CD4-positive, alpha-beta T cell treated with Interleukin-1 beta for 1 hour (primary cell): Measurements from ENCODE around the gene ARHGAP28.

Experiments used
- DNase-seq, 2 donors: peaks; one replicate each; pipeline ENCODE4 v3.0.0-alpha.2; 2020 to 2022

ARHGAP28 gene

GRCh38 chr18:6734726-6735430 lies 5.4 kb downstream of the ARHGAP28 start:
- no peak for DNase-seq

GRCh38 chr18:6737833-6738232 lies 8.3 kb downstream of the ARHGAP28 start:
- no peak for DNase-seq

DNA sequence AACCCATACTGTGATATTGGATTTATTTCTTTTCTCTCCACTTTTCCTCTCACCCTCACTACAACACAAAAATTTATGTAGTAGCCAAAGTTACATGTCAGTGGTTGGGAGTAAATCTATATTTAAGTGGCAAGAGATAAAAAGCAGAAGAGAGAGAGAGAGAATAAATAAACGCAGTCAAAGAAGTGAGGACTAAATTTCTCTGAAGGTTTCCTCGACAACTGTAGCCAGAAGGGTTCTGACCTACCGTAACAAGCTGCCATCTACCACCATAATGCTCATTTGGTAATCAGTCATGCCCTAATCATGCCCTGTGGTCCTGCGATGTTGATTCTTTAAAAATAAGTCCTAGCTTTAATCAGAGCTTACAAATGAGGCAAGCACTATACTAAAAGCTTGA lies 9.1 kb downstream of the ARHGAP28 start:
- no peak for DNase-seq

DNA sequence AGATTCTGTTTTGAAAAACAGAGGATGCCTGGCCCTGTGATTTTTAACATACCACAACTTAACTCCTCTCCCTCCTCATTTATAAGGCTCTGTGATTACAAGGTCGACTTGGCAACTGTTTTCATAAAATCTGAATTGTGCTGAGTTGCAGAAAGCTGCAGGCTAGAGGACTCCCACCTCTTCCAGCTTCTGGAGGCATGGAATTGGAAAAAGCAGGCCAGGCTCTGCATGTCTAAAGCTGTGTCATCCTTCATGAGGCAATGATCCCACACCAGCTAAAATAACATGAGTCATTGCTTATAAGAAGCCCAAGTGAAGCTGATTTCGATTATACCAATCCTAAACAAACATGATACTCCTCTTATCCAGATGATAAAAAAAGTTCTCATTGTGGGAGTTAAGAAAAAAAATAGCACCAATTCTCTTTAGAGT lies 11.7 kb downstream of the ARHGAP28 start:
- DNase-seq, result no peak

GRCh38 chr18:6741786-6742185 lies 12.3 kb downstream of the ARHGAP28 start:
- DNase-seq, result no peak

GRCh38 chr18:6743999-6744398 lies 14.5 kb downstream of the ARHGAP28 start:
- no peak for DNase-seq

GRCh38 chr18:6744816-6745455 lies 15.4 kb downstream of the ARHGAP28 start:
- DNase-seq, result no peak

GRCh38 chr18:6745504-6746031 lies 16.1 kb downstream of the ARHGAP28 start:
- no peak for DNase-seq

DNA sequence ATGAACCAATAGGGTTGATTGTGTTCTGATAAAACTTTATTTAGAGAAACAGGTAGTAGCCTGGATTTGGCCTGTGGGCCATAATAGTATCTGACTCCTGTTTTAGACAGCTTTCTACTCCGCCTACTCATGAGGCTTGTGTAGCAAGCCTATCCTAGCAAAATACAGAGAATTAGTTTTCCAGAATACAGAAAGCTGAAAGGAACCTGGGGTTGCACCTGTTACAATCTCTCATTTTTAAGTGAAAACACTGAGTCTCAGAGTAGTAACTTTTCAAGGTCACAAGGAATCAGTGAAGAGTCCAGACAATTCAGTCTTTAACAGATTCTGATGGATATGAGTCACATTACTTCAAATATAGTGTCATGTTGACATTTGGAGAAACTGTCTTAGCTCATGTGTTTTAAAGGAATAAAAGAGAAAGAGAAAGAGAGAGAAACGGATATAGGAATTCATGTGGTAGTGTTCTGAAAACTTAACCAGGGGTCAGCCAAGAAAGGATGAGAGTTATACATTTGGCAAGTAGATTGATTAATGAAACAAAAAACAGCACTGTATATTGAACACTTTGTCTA lies 17.0 kb downstream of the ARHGAP28 start:
- no peak for DNase-seq

DNA sequence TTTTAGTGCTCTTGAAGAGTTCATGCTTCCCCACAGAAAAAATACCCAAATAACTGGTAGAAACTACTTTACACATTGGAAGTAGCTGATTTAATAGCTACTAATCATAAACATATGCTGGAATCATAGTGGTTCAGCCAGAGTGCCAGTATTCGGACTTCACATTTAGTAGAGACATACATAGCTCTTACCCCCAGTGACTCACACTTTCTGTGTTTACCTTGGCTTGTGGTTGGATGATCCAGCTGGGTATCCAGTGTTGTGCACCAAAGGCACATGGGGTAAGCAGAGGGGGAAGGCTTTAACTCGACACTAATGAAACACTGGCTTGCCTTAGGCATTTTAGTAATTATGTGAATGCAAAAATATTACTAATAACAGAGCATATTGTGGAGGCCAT lies 18.1 kb downstream of the ARHGAP28 start:
- no peak for DNase-seq

DNA sequence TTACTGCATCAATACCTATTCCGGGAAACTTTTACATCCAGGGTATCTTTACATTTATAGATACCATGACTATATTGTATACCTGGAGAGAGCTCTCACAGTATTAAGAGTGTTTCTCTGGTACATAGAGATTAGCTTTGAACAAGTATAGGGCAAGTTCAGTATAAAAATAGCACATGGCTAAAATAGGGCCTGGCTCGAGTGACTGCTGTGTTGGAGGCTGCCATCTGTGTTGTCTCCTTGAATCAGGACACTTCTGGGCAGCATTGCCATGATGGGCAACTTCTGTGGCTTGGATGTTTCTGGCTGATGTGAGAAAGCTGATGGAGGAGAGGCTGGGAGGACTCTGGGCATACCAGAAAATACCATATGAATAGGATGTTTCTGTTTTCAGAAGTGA lies 18.7 kb downstream of the ARHGAP28 start:
- DNase-seq, result no peak

DNA sequence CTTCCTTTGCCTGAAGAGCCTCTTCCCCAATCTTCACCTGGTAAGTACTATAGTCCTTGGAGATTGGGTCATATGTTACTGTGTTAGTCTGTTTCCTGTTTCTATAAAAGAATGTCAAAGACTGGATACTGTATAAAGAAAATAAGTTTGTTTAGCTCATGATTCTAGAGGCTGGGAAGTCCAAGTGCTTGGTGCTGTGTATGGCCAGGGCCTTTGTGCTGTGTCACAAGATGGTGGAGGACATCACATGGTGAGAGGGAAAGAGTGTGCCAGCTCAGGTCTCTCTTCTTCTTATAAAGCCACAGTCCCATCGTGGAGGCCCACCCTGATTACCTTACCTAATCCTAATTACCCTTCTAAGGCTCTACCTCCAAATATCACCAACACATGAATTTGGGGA lies 20.9 kb downstream of the ARHGAP28 start:
- DNase-seq, result no peak

GRCh38 chr18:6751222-6751621 lies 21.7 kb downstream of the ARHGAP28 start:
- DNase-seq, result no peak

GRCh38 chr18:6752202-6752860 lies 22.8 kb downstream of the ARHGAP28 start:
- no peak for DNase-seq

DNA sequence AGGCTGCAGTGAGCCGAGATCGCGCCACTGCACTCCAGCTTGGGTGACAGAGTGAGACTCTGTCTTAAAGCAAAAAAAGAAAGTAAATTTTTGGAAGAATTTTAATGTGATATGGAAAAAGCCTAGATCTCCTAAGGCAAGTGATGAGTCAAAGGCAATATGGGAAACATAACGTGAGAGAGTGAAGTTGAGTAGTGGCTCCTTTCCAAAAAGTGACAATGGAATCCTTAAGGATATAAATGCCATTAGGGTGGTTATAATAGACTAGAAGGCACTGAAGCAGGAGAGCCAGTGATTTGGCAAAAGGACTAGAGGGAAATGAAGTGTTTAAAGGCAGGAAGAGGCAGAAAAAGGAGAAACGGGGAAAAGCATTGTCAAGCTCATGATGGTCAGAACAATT lies 25.6 kb downstream of the ARHGAP28 start:
- DNase-seq, result no peak

DNA sequence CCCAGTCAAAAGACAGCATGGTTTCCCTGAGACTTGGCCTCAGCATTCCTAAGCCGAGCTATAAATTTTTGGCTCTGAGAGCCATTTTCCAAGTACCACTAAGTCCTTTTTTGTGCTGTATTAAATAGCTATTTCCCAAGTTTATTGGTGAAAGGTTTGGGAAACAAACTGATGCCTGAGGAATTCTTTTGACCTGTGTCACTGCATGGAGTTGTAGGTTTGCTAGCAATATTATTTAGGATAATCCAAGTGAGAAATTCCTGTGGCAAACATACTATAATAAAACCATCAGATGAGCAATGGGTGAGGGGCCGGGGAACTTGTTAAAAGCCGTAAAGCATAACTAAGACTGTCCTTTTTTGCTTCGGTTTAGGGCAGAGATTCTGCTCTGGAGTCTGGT lies 28.4 kb downstream of the ARHGAP28 start:
- no peak for DNase-seq

GRCh38 chr18:6759579-6759978 lies 30.1 kb downstream of the ARHGAP28 start:
- DNase-seq, result no peak

DNA sequence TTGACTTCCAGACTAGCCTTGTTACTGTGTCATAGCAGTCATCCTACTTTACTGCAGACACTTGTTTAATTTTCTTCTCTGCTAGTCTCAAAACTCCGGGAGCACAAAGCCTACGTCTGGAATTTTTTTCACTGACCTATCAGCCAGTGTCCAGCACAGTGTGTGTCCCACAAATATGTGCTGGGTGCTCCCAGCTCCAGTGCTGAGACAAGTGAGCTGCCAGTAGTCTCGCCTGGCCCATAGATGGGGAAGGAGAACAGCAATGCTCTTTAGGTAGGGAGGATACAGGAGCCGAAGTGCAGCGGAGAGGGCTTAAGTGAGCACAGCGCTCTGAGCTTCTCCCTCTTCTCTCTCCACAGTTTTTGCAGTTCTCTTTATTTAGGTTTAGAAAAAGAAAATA lies 34.0 kb downstream of the ARHGAP28 start:
- no peak for DNase-seq

DNA sequence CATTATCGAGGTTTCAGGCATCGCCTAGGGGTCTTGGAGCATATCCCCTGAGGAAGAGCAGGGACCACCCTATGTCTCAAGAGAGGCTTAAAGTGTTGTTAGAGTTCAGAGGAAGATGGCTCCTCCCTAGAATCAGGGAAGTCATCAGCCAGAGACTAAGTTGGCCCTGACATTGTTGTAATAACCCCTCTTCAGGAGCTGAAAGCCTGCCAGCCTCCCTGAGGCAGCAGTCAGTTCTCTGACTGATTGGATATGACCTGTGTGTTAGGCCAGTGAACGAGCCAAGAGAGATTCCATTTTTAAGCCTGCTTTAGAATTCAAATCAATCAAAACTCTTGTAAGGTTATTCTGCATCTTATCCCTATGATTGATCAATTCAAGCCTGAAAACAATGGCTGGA lies 34.9 kb downstream of the ARHGAP28 start:
- no peak for DNase-seq

GRCh38 chr18:6773777-6774176 lies 44.3 kb downstream of the ARHGAP28 start:
- DNase-seq, result no peak

GRCh38 chr18:6775237-6775636 lies 45.7 kb downstream of the ARHGAP28 start:
- no peak for DNase-seq

DNA sequence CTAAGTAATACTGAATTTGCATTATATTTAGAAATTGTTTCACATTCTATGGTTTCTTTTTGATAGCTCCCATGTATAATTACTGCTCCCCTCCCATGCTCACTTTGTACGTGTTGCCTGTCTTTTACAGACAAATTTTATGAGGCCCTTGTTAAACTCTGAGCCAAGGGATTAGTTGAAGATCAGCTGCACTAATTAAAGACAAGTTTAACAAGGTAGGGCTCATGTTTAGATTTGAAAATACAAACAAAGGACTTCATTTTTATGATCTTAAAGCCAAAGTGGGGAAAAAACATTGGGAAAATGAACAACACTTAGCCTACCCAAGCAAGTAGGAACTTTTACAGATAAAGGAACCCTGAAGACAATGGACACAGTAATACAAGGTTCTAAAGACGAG lies 46.2 kb downstream of the ARHGAP28 start:
- DNase-seq, result no peak

DNA sequence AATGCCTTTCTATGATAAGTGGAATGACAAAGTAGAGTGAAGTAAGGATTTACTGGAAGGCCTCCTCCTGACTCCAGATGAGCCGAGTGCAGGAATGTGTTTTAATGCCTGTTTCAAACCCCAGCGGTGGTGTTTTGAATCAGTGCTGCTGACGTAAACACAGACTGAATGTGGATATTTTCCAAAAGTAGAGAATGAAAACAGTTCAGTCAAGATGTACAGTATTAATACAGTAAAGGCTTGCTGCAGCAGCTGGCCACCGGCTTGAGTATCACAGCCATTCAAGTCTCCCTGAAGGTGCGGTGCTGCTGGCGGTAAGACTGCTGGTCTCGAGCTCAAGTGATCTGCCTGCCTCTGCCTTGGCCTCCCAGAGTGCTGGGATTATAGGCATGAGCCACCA lies 46.7 kb downstream of the ARHGAP28 start:
- DNase-seq, result no peak

DNA sequence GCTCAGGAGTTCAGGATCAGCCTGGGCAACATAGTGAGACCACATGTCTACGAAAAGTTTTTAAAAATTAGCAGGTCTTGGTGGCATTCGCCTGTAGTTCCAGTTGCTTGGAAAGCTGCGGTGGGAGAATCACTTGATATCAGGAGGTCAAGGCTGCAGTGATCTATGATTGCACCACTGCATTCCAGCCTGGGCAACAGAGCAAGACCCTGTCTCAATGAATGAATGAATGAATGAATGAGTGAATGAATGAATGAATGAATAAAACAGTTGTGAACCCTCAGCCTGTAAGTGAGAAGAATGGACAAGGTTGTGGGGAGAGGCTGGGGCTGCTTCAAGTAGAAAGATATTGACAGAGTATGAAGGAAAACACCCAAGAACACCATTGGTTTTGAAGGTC lies 48.0 kb downstream of the ARHGAP28 start:
- DNase-seq, result no peak
